NCI-H524 (cell line): ENCODE results near the gene RNF224.
A peak's percentile ranks its signal among the peaks of the same experiment; 100 is the strongest.

ENCODE experiments used
- DNase-seq, 2 experiments: peaks; one replicate each; lab custom pipeline; 2025; lab: John Stamatoyannopoulos, UW

Gene RNF224

GRCh38 chr9:137273611-137274320 lies 46.5 kb downstream of the RNF224 start:
- peak in 1 of 2 experiments; percentile 36 for DNase-seq

- DNase-seq: no peak
These were observed 47.9 kb downstream of the RNF224 start for GRCh38 chr9:137275203-137275587.

- no peak for DNase-seq
These were observed 48.5 kb downstream of the RNF224 start for GRCh38 chr9:137275588-137276472.

- DNase-seq: no peak
These were observed 49.4 kb downstream of the RNF224 start for GRCh38 chr9:137276473-137277328.

GRCh38 chr9:137277329-137278041 lies 50.2 kb downstream of the RNF224 start, which contains the start of gene TOR4A:
TSS of gene TOR4A (plus strand) at chr9:137277726. CDS start at chr9:137278690, 964 bp downstream.
- no peak for DNase-seq

GRCh38 chr9:137278061-137278701 lies 50.9 kb downstream of the RNF224 start:
- DNase-seq: no peak
